CD4-positive, alpha-beta memory T cell (primary cell): ENCODE measurements around the gene MAGEA6. TPM values are rescaled to one million over a fixed set of nuclear protein-coding genes. Genes with fewer than 3 reads are reported as not detected.

ENCODE experiments used
- CTCF ChIA-PET: fragments of 350-600 bp; sonication (Branson Sonifier 250); formaldehyde crosslinking; loops from one replicate; lab custom pipeline; 2021; ENCODE audit warnings: inconsistent platforms; ENCODE audit not compliant: partially characterized antibody; lab: Charles Lee
- POLR2A ChIA-PET: fragments of 350-600 bp; sonication (Branson Sonifier 250); formaldehyde crosslinking; loops from one replicate; lab custom pipeline; 2021; ENCODE audit not compliant: partially characterized antibody; lab: Charles Lee
- DNase-seq, 5 donors: peaks; one replicate each; pipeline versions ENCODE4 v3.0.0 to v3.0.0-alpha.2; 2020 to 2022; ENCODE audit warnings: mixed read lengths in 1 of 5
- H3K27ac ChIP-seq: one replicate; pipeline ENCODE4 v1.7.0; 2013; ENCODE audit warnings: low read depth, low read length
- H3K27me3 ChIP-seq: 2 replicates; pipeline ENCODE4 v1.7.0; 2013; ENCODE audit warnings: mild to moderate bottlenecking, low read length, moderate library complexity; ENCODE audit not compliant: insufficient read depth
- H3K36me3 ChIP-seq: 2 replicates; pipeline ENCODE4 v1.7.0; 2013; ENCODE audit warnings: mild to moderate bottlenecking, low read length, moderate library complexity; ENCODE audit not compliant: insufficient read depth
- H3K4me1 ChIP-seq: 2 replicates; pipeline ENCODE4 v1.7.0; 2013; ENCODE audit warnings: mild to moderate bottlenecking, low read length, moderate library complexity; ENCODE audit not compliant: insufficient read depth
- H3K4me3 ChIP-seq, 2 donors: one replicate each; pipeline ENCODE4 v1.7.0; 2013; ENCODE audit warnings: low read length in 2 of 2, mild to moderate bottlenecking in 1 of 2
- H3K9me3 ChIP-seq, 2 donors: one replicate each; pipeline ENCODE4 v1.7.0; 2013; ENCODE audit warnings: low read length in 2 of 2, control low read depth in 1 of 2; ENCODE audit not compliant: control insufficient read depth in 1 of 2
- H3K27ac Mint-ChIP-seq, 7 donors: one replicate each; pipeline ENCODE4 v1.8.0; 2020 to 2021; ENCODE audit warnings: mixed read lengths in 7 of 7, mild to moderate bottlenecking in 6 of 7, inconsistent platforms in 3 of 7, moderate library complexity in 3 of 7
- H3K27me3 Mint-ChIP-seq, 2 donors: one replicate each; pipeline ENCODE4 v1.8.0; 2020 to 2021; ENCODE audit warnings: mixed read lengths in 2 of 2
- H3K36me3 Mint-ChIP-seq, 2 donors: one replicate each; pipeline ENCODE4 v1.8.0; 2020 to 2021; ENCODE audit warnings: mixed read lengths in 2 of 2, inconsistent platforms in 1 of 2, mild to moderate bottlenecking in 1 of 2
- H3K4me1 Mint-ChIP-seq, 4 donors: one replicate each; pipeline ENCODE4 v1.8.0; 2020 to 2021; ENCODE audit warnings: mixed read lengths in 4 of 4, mild to moderate bottlenecking in 1 of 4
- H3K4me3 Mint-ChIP-seq, 8 donors: one replicate each; pipeline ENCODE4 v1.8.0; 2020 to 2021; ENCODE audit warnings: mixed read lengths in 8 of 8, mild to moderate bottlenecking in 7 of 8, moderate library complexity in 6 of 8, inconsistent platforms in 3 of 8
- H3K9me3 Mint-ChIP-seq, 8 donors: one replicate each; pipeline ENCODE4 v1.8.0; 2020 to 2021; ENCODE audit warnings: mixed read lengths in 8 of 8, mild to moderate bottlenecking in 5 of 8, inconsistent platforms in 3 of 8, moderate library complexity in 1 of 8
- intact Hi-C: fragments of 100-400 bp; cut with micrococcal nuclease; formaldehyde crosslinking; loops from one replicate; pipeline ENCODE4 v1.15.1; 2023
- polyA plus RNA-seq, 2 donors: library from polyadenylated mRNA; unstranded; fragments of 300-500 nt; fragmentation: Illumina TruSeq; gene quantifications; one replicate each; pipeline ENCODE4 v1.2.3, GENCODE V29; 2021
- total RNA-seq, 2 experiments: library from RNA; stranded (reverse); gene quantifications; one replicate each; pipeline ENCODE4 v1.2.3, GENCODE V29; 2021

MAGEA6 gene
- total and polyA plus RNA-seq, 4 experiments from 2014 or later: not detected

DNA sequence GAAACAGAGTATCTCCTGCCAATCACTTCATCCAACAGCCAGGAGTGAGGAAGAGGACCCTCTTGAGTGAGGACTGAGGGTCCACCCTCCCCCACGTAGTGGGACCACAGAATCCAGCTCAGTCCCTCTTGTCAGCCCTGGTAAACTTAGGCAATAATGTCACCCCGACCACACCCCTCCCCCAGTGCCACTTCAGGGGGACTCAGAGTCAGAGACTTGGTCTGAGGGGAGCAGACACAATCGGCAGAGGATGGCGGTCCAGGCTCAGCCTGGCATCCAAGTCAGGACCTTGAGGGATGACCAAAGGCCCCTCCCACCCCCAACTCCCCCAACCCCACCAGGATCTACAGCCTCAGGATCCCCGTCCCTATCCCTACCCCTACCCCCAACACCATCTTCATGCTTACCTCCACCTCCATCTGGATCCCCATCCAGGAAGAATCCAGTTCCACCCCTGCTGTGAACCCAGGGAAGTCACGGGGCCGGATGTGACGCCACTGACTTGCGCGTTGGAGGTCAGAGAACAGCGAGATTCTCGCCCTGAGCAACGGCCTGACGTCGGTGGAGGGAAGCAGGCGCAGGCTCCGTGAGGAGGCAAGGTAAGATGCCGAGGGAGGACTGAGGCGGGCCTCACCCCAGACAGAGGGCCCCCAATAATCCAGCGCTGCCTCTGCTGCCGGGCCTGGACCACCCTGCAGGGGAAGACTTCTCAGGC, 36.1 kb downstream of the MAGEA6 start, which contains the start of the genes CSAG1 and MAGEA12:
Gene CSAG1, minus strand, starts transcription at position 461 of the 715 bp plus-strand sequence. CDS start 1,261 bp downstream, outside the sequence.
Gene MAGEA12, plus strand, starts transcription at position 497 of the 715 bp plus-strand sequence. CDS start 2,405 bp downstream, outside the sequence.
- no peak within 1 kb of the TSS for H3K27ac Mint-ChIP-seq
- Histone ChIP-seq H3K27me3 (no peaks in the 10 kb centered on the region), H3K9me3 (no peaks in the 10 kb centered on the region), H3K4me1 (no peaks in the 10 kb centered on the region), H3K27ac (no peak within 1 kb of the TSS), H3K36me3 (no peaks in the 10 kb centered on the region), H3K4me3 (no peak within 1 kb of the TSS)
- H3K4me3 Mint-ChIP-seq: no peak within 1 kb of the TSS
- CTCF ChIA-PET: no interaction called here
- H3K36me3 Mint-ChIP-seq: no peaks in the 10 kb centered on the region
- H3K27me3 Mint-ChIP-seq: peaks cover 0 to 1% of the 10 kb centered on the region in 2 donors
- no peak for DNase-seq
- peaks cover 0 to 2% (median 0%) of the 10 kb centered on the region in 8 donors for H3K9me3 Mint-ChIP-seq
- no peaks in the 10 kb centered on the region for H3K4me1 Mint-ChIP-seq
- POLR2A ChIA-PET: no interaction called here
- intact Hi-C loops: no loop called here

DNA sequence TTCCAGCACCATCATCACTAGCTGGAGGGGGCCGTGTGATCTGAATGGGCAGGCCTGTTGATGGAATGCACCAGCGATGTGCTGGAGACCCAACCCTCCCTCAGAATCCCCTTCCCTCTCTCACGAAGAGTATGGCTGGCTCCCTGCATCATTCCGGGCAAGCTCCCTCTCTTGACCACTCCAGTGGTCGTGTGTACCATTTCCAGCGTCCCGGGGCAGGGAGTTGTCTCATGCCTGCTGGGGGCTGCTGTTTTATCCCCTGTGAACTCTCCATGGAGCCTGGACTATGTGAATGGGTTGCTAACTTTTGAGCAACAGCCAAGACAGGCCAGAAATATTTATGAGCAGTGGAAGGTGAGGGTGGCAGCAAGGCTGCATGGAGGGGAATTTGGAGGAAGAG, 44.1 kb downstream of the MAGEA6 start:
- ChIA-PET POLR2A (no interaction called here), CTCF (no interaction called here)
- Mint-ChIP-seq H3K9me3 (no peaks in the 10 kb centered on the region), H3K4me3 (no peak overlapping the region), H3K27ac (no peak overlapping the region), H3K36me3 (no peaks in the 10 kb centered on the region), H3K4me1 (no peaks in the 10 kb centered on the region), H3K27me3 (peaks cover 0 to 1% of the 10 kb centered on the region in 2 donors)
- intact Hi-C loops: no loop called here
- Histone ChIP-seq H3K27ac (no peak overlapping the region), H3K4me3 (no peak overlapping the region), H3K27me3 (no peaks in the 10 kb centered on the region), H3K36me3 (no peaks in the 10 kb centered on the region), H3K9me3 (no peaks in the 10 kb centered on the region), H3K4me1 (no peaks in the 10 kb centered on the region)
- DNase-seq: no peak

Other genes with a start within 250 kb of the MAGEA6 start
- gene GABRQ, start 131.8 kb downstream of the MAGEA6 start, total RNA-seq: not detected
- not detected for gene GABRQ, start 131.8 kb downstream of the MAGEA6 start, polyA plus RNA-seq
- gene MAGEA3, start 70.9 kb downstream of the MAGEA6 start, total RNA-seq: not detected
- not detected for gene MAGEA3, start 70.9 kb downstream of the MAGEA6 start, polyA plus RNA-seq
- gene CSAG2, start 60.4 kb downstream of the MAGEA6 start, total RNA-seq: not detected
- gene CSAG2, start 60.4 kb downstream of the MAGEA6 start, polyA plus RNA-seq: not detected
- gene MAGEA2B, start 55.1 kb downstream of the MAGEA6 start, total RNA-seq: not detected
- not detected for gene MAGEA2B, start 55.1 kb downstream of the MAGEA6 start, polyA plus RNA-seq
- gene CSAG1, start 36.0 kb downstream of the MAGEA6 start, total RNA-seq: not detected
- gene CSAG1, start 36.0 kb downstream of the MAGEA6 start, polyA plus RNA-seq: not detected
- gene MAGEA12, start 35.9 kb downstream of the MAGEA6 start, total RNA-seq: not detected
- not detected for gene MAGEA12, start 35.9 kb downstream of the MAGEA6 start, polyA plus RNA-seq
- not detected for gene MAGEA2, start 15.8 kb downstream of the MAGEA6 start, total RNA-seq
- gene MAGEA2, start 15.8 kb downstream of the MAGEA6 start, polyA plus RNA-seq: not detected
- gene CSAG3, start 10.5 kb downstream of the MAGEA6 start, total RNA-seq: not detected
- not detected for gene CSAG3, start 10.5 kb downstream of the MAGEA6 start, polyA plus RNA-seq
- 1 to 10 TPM; 5.6 to 6.5 TPM for gene CETN2, start 61.1 kb upstream of the MAGEA6 start, total RNA-seq
- 10 to 100 TPM; 24.9 to 31.4 TPM for gene CETN2, start 61.1 kb upstream of the MAGEA6 start, polyA plus RNA-seq
- 1 to 10 TPM; 6.5 to 7.1 TPM for gene NSDHL, start 61.4 kb upstream of the MAGEA6 start, total RNA-seq
- gene NSDHL, start 61.4 kb upstream of the MAGEA6 start, polyA plus RNA-seq: 10 to 100 TPM; 15.8 to 20.3 TPM
- 1 to 10 TPM; 2.0 to 2.2 TPM for gene ZNF185, start 128.4 kb upstream of the MAGEA6 start, total RNA-seq
- 1 to 10 TPM; 2.7 to 2.9 TPM for gene ZNF185, start 128.4 kb upstream of the MAGEA6 start, polyA plus RNA-seq
- gene PNMA5, start 224.4 kb upstream of the MAGEA6 start, total RNA-seq: under 1 TPM; 0.28 to 0.29 TPM
- under 1 TPM; 0.05 to 0.18 TPM for gene PNMA5, start 224.4 kb upstream of the MAGEA6 start, polyA plus RNA-seq